ENCODE measurements around the gene VENTX. TPM values are rescaled to one million over a fixed set of nuclear protein-coding genes. Genes with fewer than 3 reads are reported as not detected.
A peak's percentile ranks its signal among the peaks of the same experiment; 100 is the strongest.

The VENTX gene
- total RNA-seq, 3 donors from 2014 or later: 0.09 to 1.2 (median 0.36) TPM

GRCh38 chr10:133236401-133237240 is 1.0 kb upstream of the VENTX start:
- intact Hi-C loops (cut with DNase I, micrococcal nuclease): no loop called here
- no peaks in the 10 kb centered on the region for H3K9me3 ChIP-seq
- peak; percentile 30 for ATAC-seq
- peaks cover 7% of the 10 kb centered on the region for H3K4me1 ChIP-seq (ENCODE audit: low read depth)
- H3K4me3 ChIP-seq: no peak overlapping the region
- H3K36me3 ChIP-seq (ENCODE audit: low read depth): no peaks in the 10 kb centered on the region
- DNase-seq: peak in 1 of 3 donors; percentile 45
- TF ChIP-seq, protein P1, sequence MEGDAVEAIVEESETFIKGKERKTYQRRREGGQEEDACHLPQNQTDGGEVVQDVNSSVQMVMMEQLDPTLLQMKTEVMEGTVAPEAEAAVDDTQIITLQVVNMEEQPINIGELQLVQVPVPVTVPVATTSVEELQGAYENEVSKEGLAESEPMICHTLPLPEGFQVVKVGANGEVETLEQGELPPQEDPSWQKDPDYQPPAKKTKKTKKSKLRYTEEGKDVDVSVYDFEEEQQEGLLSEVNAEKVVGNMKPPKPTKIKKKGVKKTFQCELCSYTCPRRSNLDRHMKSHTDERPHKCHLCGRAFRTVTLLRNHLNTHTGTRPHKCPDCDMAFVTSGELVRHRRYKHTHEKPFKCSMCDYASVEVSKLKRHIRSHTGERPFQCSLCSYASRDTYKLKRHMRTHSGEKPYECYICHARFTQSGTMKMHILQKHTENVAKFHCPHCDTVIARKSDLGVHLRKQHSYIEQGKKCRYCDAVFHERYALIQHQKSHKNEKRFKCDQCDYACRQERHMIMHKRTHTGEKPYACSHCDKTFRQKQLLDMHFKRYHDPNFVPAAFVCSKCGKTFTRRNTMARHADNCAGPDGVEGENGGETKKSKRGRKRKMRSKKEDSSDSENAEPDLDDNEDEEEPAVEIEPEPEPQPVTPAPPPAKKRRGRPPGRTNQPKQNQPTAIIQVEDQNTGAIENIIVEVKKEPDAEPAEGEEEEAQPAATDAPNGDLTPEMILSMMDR (IDR thresholded peaks at IDR 0.05): no peak

GRCh38 chr10:133237241-133237587 is 441 bp upstream of the VENTX start:
- DNase-seq: peak in 1 of 3 donors; percentile 43
- no peak overlapping the region for H3K4me3 ChIP-seq
- no peak for ATAC-seq
- no peaks in the 10 kb centered on the region for H3K36me3 ChIP-seq (ENCODE audit: low read depth)
- TF ChIP-seq, protein P1 (IDR thresholded peaks at IDR 0.05): no peak
- H3K4me1 ChIP-seq (ENCODE audit: low read depth): peaks cover 7% of the 10 kb centered on the region
- H3K9me3 ChIP-seq: no peaks in the 10 kb centered on the region
- intact Hi-C loops (cut with DNase I, micrococcal nuclease): no loop called here

GRCh38 chr10:133238466-133238804 is 780 bp downstream of the VENTX start:
- H3K4me3 ChIP-seq: no peak overlapping the region
- H3K4me1 ChIP-seq (ENCODE audit: low read depth): peaks cover 7% of the 10 kb centered on the region
- ATAC-seq: no peak
- H3K9me3 ChIP-seq: no peaks in the 10 kb centered on the region
- DNase-seq: no peak
- TF ChIP-seq, protein P1 (IDR thresholded peaks at IDR 0.05): no peak
- intact Hi-C loops (cut with DNase I, micrococcal nuclease): no loop called here
- H3K36me3 ChIP-seq (ENCODE audit: low read depth): no peaks in the 10 kb centered on the region

GRCh38 chr10:133239990-133240389 is 2.3 kb downstream of the VENTX start:
- TF ChIP-seq, protein P1 (IDR thresholded peaks at IDR 0.05): no peak
- DNase-seq (no peak), ATAC-seq (no peak)
- no peaks in the 10 kb centered on the region for H3K36me3 ChIP-seq (ENCODE audit: low read depth)
- H3K4me1 ChIP-seq (ENCODE audit: low read depth): peaks cover 7% of the 10 kb centered on the region
- intact Hi-C loops (cut with DNase I, micrococcal nuclease): no loop called here
- H3K4me3 ChIP-seq: no peak overlapping the region
- no peaks in the 10 kb centered on the region for H3K9me3 ChIP-seq

- ATAC-seq: peak; percentile 42
- H3K4me3 ChIP-seq: no peak overlapping the region
- H3K4me1 ChIP-seq (ENCODE audit: low read depth): peaks cover 4% of the 10 kb centered on the region
These were observed 4.0 kb downstream of the VENTX start for GRCh38 chr10:133241501-133242205.

More at GRCh38 chr10:133241501-133242205, 4.0 kb downstream of the VENTX start:
- TF ChIP-seq, protein P1 (IDR thresholded peaks at IDR 0.05): no peak
- no peak for DNase-seq
- no peaks in the 10 kb centered on the region for H3K9me3 ChIP-seq
- intact Hi-C loops (cut with DNase I, micrococcal nuclease): no loop called here
- H3K36me3 ChIP-seq (ENCODE audit: low read depth): no peaks in the 10 kb centered on the region

All from mucosa of descending colon (tissue), 3 donors.